COR-L47 (cell line): ENCODE results near the gene OLFM1.
"Not testable (repeated sequence)": the region's sequence is repeated elsewhere in the genome, so short reads cannot be mapped to it uniquely, and the experiment has no call there.

Experiments
- DNase-seq: peaks from one replicate; lab custom pipeline; 2025; lab: John Stamatoyannopoulos, UW

Gene OLFM1

DNA sequence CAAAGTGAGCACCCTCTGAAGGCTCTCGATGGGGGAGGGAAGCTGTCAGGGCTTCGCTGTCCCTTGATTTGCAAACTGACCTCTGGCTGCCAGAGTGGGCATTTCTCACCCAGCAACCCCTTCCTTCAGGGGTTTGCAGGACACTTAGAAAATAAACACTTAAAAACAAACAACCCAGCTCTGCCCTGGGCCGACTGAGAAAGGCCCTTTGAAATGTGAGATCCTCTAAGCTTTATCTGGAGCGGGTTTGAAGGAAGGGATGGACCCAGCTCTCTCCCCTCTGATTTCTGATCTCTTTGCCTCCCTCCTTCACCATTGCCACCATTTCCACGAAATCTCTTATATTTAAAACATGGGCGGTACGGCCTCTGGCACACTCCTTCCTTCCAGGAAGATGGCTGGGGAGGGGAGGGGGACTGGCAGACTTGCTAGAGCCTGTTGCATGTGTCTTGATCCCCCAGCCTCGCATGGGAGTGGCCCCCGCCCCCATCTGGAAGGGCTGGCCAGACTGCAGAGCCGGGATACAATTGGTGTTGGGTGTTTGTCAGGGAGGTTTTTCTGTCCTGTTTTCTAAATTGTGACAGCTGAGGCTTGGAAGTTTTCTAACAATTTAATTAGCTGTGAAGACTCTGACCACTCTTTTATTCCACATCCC, 20.2 kb downstream of the OLFM1 start:
- DNase-seq: no peak

DNA sequence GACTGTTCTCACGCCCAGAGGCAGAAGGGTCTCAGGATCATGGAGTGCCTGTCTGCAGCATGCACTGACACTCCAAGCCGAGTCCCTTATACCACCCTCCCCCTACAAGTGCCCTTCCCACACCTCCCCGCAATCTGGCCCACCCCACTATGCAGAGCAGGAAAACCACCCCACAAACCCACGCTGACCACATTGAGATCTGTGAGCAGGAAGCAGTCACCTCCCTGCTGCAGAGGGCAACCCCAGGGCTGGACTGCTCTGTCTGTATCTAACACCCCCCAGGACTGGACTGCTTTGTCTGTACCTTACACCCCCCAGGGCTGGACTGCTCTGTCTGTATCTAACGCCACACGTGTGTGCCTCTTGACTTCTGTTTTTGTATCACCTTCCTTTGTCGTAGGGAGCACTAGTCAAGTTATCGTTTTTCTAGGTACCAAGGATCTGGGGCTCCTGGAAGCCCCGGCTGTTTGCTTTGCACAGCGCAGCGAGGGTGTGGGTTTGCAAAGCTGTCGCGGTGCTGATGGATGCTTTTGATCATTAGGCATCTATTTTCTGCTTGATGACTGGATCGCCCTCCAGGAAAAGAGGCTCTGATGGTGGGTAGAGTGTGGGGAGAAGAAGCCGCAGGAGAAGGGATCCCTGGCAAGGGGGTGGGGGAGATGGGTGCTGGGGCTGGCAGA, 21.5 kb downstream of the OLFM1 start:
- DNase-seq: no peak

DNA sequence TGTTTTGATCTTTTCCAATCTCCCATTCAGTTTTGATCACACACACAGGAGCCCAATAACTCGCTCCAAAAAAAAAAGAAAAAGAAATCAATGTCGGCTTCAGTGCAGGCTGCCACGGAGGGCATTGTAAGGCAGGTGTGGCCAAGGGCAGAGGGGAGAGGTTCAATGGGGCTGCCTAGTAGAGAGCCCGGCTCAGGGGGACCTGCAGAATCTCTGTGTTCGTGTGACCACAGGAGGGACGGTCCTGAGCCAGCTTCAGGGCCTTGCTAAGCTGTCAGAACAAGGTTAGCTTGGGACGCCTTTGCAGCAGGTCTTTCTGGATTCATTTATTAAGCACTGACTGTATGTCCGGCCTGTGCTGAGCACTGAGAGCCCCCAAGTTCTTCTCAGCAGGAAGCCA, 22.2 kb downstream of the OLFM1 start:
- DNase-seq: no peak

DNA sequence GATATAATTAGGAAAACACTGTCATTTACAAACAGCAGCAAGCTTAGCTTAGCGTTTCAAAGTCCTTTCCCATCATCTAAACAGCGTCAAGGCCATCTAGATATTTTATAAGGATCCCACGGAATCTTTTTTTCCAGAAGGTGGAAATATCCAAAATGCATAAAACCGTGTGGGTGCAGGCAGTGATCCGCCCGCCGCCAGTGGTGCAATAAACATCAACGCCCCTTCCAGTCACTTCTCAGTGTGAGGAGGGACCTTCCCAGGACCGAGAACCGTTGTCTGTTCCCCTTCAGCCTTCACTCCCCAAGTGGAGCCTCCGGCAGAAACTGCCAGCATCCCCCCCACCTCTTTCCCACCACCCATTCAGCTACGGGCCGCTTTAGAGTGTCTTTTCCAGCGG, 22.9 kb downstream of the OLFM1 start:
- DNase-seq: no peak

DNA sequence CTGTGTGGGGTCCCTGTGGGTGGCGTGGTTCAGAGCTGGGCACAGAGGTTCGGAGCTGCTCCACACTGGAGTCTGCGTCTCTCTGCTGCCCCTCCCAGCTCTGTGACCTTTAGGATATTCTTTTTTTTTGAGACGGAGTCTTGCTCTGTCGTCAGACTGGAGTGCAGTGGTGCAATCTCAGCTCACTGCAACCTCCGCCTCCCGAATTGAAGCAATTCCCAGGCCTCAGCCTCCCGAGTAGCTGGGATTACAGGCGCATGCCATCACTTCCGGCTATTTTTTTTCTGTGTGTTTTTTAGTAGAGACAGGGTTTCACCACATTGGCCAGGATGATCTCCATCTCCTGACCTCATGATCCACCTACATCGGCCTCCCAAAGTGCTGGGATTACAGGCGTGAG, 24.1 kb downstream of the OLFM1 start:
- not testable (repeated sequence) for DNase-seq

DNA sequence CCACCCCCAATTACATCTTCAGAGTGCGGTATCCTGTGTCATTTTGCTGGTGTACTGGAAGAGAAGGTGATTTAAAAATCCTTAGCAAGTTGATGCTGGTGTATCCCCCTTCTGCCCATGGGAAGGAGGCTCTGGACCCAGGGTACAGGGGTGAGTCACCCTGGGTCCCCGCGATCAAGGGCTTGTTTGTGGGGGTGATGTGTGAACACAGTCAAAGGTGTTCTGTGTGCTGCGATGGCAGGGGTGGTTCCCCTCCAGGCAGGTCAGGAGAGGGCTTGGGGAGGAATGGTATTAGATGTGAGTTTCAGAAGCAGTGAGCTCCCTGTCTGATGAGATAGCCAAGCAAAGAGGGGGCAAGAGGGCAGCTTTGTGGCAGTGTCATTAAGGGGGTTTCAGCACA, 28.9 kb downstream of the OLFM1 start:
- no peak for DNase-seq

DNA sequence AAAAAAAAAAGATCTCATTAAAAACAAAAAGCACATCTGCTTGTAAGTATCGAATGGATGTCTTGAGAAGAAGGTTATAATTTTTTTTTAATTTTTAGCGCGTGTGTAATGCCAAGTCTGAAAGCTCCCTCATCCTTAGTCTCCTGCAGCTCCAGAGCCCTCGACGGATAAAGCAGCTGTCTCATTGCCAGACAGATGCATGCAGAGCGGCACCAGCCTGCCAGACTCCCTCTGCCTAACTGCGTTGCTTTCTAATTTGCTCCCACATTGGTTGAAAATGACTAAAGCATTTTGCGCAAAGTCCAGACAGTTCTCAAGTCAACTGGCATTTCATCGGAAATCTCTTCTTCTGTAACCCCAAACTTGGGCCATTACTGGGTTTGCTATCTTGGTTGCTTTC, 29.4 kb downstream of the OLFM1 start:
- no peak for DNase-seq

DNA sequence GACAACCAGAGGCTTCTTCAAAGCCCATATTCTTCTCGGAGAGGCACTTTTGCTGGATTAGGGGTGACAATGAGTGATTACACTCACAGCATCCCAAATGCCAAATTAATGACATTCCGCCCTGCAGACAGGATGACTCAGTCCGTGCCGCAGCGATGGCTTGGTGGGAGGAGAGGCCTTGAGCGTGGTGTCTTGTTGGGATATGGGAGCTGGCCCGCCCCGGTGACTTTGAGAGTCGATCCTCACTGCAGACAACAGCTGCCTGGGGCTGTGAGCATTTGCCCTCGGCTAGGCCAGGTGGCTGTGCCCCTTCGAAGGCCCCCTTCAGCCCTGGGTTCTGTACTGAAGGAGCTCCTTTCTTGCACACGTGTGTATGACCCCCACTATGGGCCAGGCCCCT, 29.8 kb downstream of the OLFM1 start:
- DNase-seq: no peak

DNA sequence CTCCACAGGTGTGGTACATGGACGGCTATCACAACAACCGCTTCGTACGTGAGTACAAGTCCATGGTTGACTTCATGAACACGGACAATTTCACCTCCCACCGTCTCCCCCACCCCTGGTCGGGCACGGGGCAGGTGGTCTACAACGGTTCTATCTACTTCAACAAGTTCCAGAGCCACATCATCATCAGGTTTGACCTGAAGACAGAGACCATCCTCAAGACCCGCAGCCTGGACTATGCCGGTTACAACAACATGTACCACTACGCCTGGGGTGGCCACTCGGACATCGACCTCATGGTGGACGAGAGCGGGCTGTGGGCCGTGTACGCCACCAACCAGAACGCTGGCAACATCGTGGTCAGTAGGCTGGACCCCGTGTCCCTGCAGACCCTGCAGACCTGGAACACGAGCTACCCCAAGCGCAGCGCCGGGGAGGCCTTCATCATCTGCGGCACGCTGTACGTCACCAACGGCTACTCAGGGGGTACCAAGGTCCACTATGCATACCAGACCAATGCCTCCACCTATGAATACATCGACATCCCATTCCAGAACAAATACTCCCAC, 32.1 kb downstream of the OLFM1 start:
- no peak for DNase-seq

DNA sequence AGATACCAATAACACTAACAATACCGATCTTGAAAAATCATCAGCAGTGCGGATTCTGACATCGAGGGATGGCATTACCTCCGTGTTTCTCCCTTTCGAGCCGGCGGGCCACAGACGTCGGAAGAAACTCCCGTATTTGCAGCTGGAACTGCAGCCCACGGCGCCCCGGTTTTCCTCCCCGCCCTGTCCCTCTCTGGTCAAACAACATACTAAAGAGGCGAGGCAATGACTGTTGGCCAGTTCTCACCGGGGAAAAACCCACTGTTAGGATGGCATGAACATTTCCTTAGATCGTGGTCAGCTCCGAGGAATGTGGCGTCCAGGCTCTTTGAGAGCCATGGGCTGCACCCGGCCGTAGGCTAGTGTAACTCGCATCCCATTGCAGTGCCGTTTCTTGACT, 32.8 kb downstream of the OLFM1 start:
- no peak for DNase-seq

DNA sequence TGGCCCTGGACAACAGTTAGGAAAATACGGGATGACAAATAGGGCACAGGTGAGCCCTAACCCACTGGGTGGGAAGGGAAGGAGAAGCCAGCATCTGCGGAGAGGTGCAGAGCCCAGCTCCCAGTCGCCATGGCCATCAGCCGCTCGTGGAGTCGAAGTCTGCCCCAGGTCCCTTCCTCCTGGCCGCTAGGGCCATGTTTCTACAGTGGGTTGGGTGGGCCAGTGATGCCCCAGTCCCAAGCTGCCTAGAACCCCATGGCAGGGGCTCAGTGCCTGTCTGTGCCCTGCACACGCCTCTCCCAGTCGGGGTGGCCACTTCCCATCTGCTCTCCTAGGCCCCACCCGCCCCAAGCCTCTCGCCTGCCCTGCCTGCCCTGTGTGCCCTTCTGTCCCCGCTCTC, 34.8 kb downstream of the OLFM1 start:
- no peak for DNase-seq

DNA sequence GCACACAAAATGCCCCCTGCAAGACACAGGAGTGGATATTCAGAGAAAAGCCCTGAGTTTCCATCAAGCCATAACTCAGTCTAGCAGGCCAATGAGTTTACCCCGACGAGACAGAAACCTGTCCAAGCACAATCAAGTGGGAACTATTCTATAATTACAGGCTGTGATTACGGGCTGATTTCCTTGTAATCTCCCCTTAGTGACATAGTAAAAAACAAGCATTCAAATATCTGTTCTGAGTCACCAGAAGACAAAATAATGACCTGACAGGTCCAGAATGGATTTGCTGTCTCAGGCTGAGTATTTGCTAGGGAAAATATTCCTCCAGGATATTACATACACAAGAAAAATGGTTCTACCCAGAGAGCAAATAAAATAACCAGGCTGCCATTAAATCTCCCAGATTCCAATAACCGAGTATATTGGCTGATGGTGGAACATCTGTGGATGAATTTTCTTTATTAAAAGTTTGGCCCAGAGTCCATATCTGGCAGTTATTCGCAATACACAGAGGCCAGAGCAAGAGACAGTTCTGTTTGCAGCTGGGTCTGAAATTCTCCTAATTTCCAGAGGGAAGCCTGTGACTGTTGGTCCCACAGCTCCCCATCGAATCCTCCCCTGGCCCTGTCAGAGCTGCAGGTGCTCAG, 35.8 kb downstream of the OLFM1 start:
- no peak for DNase-seq

DNA sequence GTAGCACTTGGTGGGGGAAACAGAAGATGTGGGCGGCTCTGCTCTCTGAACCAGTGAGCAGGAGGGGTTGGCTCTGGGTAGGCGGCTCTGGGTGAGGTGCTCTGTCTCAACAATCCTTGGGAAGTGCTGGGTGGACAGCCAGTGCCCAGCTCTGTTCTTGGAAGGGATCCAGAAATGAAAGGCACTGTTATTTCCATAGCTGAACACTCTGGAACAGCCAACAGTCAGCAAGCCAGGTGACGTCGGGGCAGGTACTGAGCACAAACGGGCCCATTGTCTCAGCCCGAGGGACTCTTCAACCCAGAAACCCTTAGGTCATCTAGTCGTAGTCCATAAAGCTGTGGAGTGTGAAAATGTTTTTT, 36.3 kb downstream of the OLFM1 start:
- no peak for DNase-seq

DNA sequence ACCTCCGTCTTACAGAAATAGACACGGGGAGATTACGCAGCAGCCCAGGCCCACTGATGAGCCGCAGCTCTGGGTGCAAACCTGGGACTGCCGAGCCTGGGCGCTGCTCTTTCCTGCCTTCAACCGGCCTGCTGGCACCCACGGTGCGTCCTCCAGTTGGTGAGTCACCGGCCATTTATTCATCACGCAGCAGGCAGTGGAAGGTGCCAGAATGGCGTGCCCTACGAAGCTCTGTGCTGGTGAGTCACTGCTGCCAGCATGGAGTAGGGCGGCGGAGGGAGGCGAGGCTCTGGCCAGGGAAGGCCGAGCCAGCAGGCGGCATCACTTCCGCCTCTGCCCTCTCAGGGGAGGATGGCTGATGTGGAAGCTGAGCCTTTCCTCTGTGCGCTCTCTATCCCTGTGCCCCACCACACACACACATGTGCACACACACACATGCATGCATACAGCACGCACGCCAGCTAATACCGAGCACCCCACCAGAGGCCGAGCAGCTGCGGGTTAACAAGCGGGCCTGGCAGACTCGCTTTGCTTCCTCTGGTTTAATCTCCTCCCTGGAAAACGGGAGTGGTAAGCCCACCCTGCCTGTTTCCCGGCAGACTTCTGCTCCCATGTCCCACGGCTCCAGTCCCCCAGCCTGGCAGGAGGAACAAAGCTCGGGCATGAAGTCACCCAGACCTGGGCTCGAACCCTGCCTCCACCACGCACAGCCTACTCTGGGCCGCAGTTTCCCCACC, 39.2 kb downstream of the OLFM1 start:
- DNase-seq: no peak

DNA sequence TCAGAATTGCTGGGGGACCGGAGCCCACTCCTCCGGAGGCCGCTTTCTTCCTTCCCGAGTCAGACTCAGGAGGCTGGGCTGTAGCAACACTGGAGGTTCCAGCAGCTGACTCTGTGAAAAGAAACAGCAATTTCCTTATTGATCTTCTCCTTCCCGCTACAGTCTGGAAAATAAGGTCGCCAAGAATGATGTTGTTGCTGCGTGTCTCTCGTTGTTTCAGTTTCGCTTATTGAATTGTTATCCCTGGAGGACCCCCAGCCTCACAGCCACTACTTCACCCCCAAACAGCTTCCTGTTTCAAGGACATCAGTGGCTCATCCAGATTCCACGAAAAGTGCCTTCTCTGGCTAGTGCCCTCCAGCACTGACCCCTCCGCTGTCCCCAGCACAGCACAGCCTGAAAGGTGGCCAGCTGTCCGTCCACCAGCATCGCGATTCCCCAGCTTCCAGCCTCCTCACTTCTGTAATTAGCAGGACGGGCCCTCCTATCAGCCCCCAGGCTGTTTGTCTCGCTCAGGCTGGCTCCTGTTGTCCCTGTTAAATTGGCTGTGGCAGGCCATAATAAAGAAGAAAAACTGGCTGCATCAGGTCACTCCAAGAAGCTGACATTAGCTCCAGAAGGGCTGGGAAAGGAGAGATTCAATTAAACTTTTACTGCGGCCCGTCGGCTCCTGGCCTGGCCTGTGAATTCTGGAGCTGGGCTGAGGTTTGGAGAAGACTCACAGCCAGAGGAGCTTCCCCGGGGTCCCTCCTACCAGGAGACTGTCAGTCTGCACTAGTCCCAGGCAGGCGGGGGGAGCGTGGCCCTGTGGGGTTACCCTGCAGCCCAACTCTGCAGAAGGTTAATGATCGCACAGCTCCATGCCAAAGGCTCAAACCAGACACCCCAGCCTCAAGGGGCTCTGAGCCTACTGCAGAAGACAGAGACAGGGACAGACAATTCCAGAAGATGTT, 40.5 kb downstream of the OLFM1 start:
- DNase-seq: no peak

DNA sequence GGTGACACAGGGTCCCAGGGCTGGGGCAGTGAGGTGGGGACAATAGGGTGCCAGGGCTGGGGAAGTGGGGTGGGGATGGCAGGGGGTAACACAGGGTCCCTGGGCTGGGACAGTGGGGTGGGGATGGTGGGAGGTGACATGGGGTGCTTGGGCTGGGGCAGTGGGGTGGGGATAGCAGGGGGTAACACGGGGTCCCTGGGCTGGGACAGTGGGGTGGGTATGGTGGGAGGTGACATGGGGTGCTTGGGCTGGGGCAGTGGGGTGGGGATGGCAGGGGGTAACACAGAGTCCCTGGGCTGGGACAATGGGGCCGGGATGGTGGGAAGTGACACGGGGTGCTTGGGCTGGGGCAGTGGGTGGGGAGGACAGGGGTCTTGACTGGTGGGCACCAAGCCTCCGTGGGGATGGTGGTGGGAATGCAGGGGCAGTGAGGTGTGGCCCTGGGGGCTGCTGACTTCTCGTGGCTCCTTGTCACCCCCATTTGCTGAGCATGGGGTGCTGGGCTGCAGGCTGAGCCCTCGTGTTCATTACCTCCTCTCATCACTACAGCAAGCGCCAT, 41.7 kb downstream of the OLFM1 start:
- DNase-seq: no peak

DNA sequence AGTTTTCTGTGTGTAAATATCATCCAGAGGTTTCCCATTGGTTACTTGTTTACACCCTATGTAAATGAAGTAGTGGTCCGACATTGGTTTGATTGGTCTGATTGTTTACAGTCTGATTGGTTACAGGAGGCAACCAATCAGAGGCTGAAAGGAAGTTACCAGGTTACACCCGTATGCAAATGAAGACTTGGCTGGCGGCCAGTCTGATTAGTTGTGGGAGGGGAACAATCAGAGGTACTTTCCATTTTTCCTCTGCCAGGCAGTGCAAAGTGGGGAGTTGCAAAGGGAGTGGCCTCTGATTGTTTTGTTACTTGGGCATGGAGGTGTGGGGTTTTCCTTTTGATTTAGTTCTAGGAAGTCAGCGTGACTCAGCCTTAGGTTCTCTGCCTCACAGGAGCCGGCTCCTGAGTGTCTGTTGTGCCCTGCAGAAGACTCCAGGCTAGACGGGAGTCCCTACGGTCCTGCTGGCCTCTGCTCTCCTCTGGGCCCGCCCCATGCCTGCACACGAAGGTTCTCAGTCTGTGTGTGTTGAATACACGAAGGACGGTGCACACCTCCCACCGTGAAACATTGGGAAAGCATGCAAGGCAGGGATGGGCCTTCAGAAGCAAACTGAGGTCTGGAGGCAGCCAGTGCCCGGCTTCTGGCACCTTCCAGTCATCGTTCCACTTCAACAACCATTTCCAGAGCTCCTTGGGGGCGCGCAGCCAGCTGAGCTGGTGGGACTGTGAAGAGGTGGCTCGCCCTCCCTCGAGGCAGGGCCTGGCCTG, 42.9 kb downstream of the OLFM1 start:
- no peak for DNase-seq

DNA sequence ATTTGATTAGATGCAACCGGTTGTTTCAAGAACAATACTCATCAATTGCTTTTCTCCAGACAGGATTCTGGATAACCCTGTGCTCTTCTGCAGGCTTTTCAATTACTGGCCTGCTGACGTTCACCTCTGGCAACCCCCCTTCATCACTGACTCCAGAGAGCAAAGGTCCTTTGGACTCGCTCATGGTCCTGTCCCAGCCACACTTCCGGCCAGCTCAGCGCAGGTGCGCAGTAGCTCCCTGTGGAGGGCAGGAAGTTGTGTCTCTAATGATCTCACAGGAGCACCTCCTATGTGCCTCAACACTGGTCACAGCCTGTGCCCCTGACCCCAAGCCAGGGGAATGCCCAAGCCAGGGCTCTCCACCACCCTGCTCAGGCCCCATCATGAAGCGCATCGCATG, 44.0 kb downstream of the OLFM1 start:
- no peak for DNase-seq

DNA sequence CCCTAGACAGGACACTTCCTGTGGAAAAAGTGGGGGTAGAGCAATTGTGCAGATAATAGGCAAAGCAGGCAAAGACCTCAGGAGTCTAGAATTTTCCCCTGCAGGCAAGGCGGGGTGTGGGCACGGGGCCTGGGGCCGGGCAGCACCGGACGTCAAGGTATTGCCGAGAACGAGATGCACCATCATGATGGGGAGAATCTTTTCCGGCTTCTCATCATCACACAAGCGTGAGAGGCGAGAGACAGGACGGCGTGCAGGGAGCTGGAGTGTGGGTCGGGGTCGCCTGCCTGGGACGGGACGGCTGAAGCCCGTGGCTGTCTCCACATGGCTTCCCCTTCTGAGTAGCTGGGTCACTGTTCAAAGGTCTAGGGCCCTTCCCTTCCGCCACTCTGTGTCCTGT, 44.5 kb downstream of the OLFM1 start:
- DNase-seq: no peak

DNA sequence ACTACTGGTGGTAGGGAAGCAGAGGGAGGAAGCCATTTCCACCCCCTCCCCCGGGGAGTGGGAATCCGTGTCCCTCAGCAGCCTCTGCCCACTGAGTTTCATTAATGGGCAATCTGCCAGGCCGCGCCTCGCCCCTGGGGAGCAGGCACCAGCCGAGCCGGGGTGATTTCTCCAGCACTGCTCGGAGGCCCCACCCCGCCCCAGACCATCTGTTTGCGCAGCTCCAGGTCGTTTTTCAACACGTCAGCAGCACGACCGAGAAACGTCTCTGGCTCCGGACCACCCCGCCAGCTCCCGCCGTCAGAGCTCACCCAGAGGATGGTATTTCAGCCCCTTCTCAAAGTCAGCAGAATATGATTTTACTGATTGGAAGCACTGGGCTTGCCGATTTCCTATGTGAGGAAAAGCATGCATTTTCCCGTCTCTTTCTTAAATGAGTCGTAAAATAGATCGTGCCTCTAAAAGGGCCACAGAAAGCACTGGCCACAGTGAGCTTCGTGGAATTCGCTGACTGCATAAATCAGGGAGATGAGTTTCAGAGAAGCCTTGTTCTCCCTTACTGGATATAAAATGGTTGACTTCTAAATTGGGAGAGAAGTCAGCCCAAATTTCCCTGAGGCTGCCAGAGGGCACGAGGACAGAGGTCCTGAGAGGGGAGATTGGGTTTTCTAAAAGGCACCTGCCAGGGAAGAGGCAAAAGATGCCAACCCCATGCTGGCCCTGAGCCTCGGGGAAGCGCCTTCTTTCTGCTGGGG, 47.0 kb downstream of the OLFM1 start:
- no peak for DNase-seq
